IPS-15b (cell line): ENCODE measurements around the gene VAV2.
"Not testable (repeated sequence)": the region's sequence is repeated elsewhere in the genome, so short reads cannot be mapped to it uniquely, and the experiment has no call there.

ENCODE experiments used
- H3K27me3 ChIP-seq: one replicate; pipeline ENCODE4 v1.6.1; 2013; ENCODE audit warnings: low read length; ENCODE audit not compliant: control insufficient read depth, insufficient read depth
- H3K36me3 ChIP-seq: one replicate; pipeline ENCODE4 v1.6.1; 2013; ENCODE audit warnings: low read length; ENCODE audit not compliant: control insufficient read depth, insufficient read depth
- H3K4me1 ChIP-seq: one replicate; pipeline ENCODE4 v1.6.1; 2013; ENCODE audit warnings: mild to moderate bottlenecking, low read length; ENCODE audit not compliant: control insufficient read depth, insufficient read depth
- H3K4me3 ChIP-seq: one replicate; pipeline ENCODE4 v1.5.1; 2013; ENCODE audit warnings: low read depth, low read length
- H3K9ac ChIP-seq: one replicate; pipeline ENCODE4 v1.6.1; 2013; ENCODE audit warnings: low read depth, mild to moderate bottlenecking, low read length
- H3K9me3 ChIP-seq: one replicate; pipeline ENCODE4 v1.6.1; 2013; ENCODE audit warnings: mild to moderate bottlenecking, low read length; ENCODE audit not compliant: control insufficient read depth, insufficient read depth

Gene VAV2

GRCh38 chr9:133754187-133754586 is 237.9 kb downstream of the VAV2 start:
- Histone ChIP-seq H3K36me3 (no peaks in the 10 kb centered on the region), H3K4me3 (no peak overlapping the region), H3K9me3 (no peaks in the 10 kb centered on the region), H3K4me1 (peaks cover under 1% of the 10 kb centered on the region), H3K9ac (no peak overlapping the region), H3K27me3 (no peaks in the 10 kb centered on the region)

DNA sequence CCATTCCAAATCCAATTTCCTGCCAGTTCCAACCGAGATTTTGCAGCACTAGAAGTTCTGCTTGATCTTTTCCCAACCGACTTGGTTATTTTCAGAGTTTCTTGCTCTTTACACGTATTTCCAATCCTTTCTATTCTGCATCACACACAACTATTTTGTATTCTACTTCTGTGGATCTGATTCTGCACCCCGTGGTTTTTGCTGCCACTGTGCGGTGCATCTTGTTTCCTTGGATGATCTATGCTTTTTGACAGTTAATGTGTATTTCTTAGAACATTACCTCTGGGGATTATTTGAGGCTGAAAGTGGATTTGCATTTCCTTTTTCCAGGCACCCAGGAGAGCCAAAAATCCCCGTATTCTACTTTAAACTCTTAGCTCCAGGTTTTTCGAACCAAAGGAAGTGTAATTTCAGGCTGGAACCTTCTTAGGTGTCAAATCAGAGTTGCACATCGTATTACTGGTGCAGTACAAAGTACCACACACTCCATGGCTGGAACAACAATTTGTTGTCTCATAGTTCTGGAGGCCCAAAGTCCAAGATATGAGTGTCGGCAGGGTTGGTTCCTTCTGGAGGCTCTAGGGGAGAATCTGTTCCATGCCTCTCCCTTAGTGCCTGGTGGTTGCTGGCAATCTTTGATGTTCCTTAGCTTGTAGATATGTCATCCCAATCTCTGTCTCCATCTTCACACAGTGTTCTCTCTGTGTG is 239.2 kb downstream of the VAV2 start:
- Histone ChIP-seq H3K9ac (no peak overlapping the region), H3K4me3 (no peak overlapping the region), H3K27me3 (no peaks in the 10 kb centered on the region), H3K4me1 (no peaks in the 10 kb centered on the region), H3K9me3 (no peaks in the 10 kb centered on the region), H3K36me3 (no peaks in the 10 kb centered on the region)

GRCh38 chr9:133750982-133751649 is 241.0 kb downstream of the VAV2 start:
- Histone ChIP-seq H3K4me3 (no peak overlapping the region), H3K4me1 (no peaks in the 10 kb centered on the region), H3K9ac (no peak overlapping the region), H3K36me3 (no peaks in the 10 kb centered on the region), H3K27me3 (no peaks in the 10 kb centered on the region), H3K9me3 (no peaks in the 10 kb centered on the region)

- Histone ChIP-seq H3K9me3 (no peaks in the 10 kb centered on the region), H3K4me1 (no peaks in the 10 kb centered on the region), H3K9ac (no peak overlapping the region), H3K4me3 (no peak overlapping the region), H3K36me3 (no peaks in the 10 kb centered on the region), H3K27me3 (no peaks in the 10 kb centered on the region)
Measured at GRCh38 chr9:133747309-133747708, 244.8 kb downstream of the VAV2 start.

- not testable (repeated sequence) for H3K4me1 ChIP-seq, H3K9ac ChIP-seq, H3K9me3 ChIP-seq, H3K36me3 ChIP-seq, H3K27me3 ChIP-seq, H3K4me3 ChIP-seq
Measured at GRCh38 chr9:133744528-133744927, 247.6 kb downstream of the VAV2 start.

DNA sequence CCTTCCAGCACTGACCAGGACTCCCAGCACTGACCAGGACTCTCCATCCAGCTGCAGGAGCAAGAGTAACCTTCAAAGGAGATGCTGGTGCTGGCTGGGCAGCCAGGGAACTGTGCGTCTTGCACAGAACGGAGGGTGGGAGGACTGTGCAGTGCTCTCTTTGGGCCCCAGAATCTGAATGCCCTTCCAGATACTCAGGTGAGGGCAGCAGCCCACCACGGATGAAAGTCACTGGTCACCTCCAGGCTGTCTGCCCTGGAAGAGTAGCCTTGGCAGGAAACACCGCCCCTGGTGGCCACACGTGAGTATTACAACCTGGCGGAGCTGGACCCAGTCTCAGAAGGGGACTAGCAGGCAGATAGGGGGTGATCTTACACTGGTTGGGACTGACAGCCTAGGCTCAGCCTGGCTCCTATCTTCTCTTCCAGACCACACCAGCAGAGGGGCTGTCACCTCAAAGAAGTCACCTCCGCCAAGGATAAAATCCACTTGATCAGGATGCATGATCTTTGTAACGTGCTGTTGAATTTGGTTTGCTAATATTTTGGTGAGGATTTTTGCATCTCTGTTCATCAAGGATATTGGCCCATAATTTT is 249.2 kb downstream of the VAV2 start:
- Histone ChIP-seq H3K9me3 (no peaks in the 10 kb centered on the region), H3K4me3 (no peak overlapping the region), H3K4me1 (peaks cover 3% of the 10 kb centered on the region), H3K27me3 (no peaks in the 10 kb centered on the region), H3K36me3 (no peaks in the 10 kb centered on the region), H3K9ac (no peak overlapping the region)

DNA sequence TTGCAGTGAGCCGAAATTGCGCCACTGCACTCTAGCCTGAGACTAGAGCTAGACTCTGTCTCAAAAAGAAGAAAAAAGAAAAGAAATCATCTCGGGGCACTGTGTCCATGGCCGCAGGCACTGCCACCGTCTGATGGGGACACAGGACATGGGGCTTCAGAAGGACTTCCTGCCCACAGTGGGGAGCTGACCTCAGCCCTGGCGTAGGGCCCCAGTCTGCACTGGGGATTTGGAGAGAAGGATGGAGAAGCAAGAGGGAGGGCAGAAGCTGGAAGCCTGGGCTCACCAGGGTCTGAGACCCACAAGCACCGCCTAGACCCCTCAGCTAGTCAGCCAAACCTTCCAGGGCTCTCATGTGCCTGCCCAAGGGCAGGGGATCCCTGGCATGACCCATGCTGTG is 249.9 kb downstream of the VAV2 start:
- H3K36me3 ChIP-seq = no peaks in the 10 kb centered on the region
- no peak overlapping the region for H3K9ac ChIP-seq
- no peaks in the 10 kb centered on the region for H3K9me3 ChIP-seq
- no peaks in the 10 kb centered on the region for H3K27me3 ChIP-seq
- H3K4me3 ChIP-seq = no peak overlapping the region
- peaks cover 6% of the 10 kb centered on the region for H3K4me1 ChIP-seq

- Histone ChIP-seq H3K36me3 (no peaks in the 10 kb centered on the region), H3K4me1 (peaks cover 6% of the 10 kb centered on the region), H3K4me3 (no peak overlapping the region), H3K27me3 (no peaks in the 10 kb centered on the region), H3K9me3 (no peaks in the 10 kb centered on the region), H3K9ac (no peak overlapping the region)
Measured at GRCh38 chr9:133741716-133742115, 250.4 kb downstream of the VAV2 start.

DNA sequence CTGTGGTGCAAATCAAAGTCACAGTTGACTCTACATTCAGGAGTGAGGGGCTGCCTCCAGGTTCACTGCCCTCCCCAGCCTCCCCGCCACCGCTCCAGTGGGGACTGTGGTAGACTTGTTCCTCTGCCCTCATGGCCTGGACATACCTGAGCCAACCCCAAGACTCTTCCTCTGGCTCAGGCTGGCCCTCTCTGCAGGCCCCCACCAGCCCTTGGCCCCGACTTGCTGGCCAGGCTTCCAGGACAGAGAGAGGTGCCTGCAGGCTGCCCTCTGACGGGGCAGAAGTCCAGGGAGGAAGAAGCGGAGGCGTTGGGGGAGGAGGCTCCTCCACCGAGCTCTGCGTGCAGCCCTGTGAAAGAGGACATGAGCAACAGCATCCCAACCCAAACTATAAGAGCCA is 251.2 kb downstream of the VAV2 start:
- Histone ChIP-seq H3K4me1 (peaks cover 6% of the 10 kb centered on the region), H3K27me3 (no peaks in the 10 kb centered on the region), H3K9ac (no peak overlapping the region), H3K9me3 (no peaks in the 10 kb centered on the region), H3K36me3 (no peaks in the 10 kb centered on the region), H3K4me3 (no peak overlapping the region)

- Histone ChIP-seq H3K9ac (no peak overlapping the region), H3K4me3 (no peak overlapping the region), H3K9me3 (no peaks in the 10 kb centered on the region), H3K27me3 (no peaks in the 10 kb centered on the region), H3K4me1 (peaks cover 6% of the 10 kb centered on the region), H3K36me3 (no peaks in the 10 kb centered on the region)
Measured at GRCh38 chr9:133739408-133740280, 252.5 kb downstream of the VAV2 start.

- H3K27me3 ChIP-seq = no peaks in the 10 kb centered on the region
- no peaks in the 10 kb centered on the region for H3K9me3 ChIP-seq
- no peak overlapping the region for H3K9ac ChIP-seq
- peaks cover 6% of the 10 kb centered on the region for H3K4me1 ChIP-seq
- no peaks in the 10 kb centered on the region for H3K36me3 ChIP-seq
- peak overlapping the region; percentile 18 for H3K4me3 ChIP-seq
Measured at GRCh38 chr9:133738640-133739225, 253.4 kb downstream of the VAV2 start.
